GM12878 (cell line): ENCODE data around the gene AFAP1L2. TPM values are rescaled to one million over a fixed set of nuclear protein-coding genes. Genes with fewer than 3 reads are reported as not detected.

Source experiments
- ATAC-seq: fragments of 200-7000 bp; cut with Tn5 transposase; 3 replicates; pipeline ENCODE4 v1.9.1; 2020; ENCODE audit warnings: mild to moderate bottlenecking, moderate library complexity
- BruUV-seq: library from RNA; stranded (reverse); fragments of 400-500 nt; replicated peaks from 2 replicates; lab custom pipeline; 2021; lab: Mats Ljungman, UMichigan
- CTCF ChIA-PET: fragments of 300-600 bp; sonication (Branson Sonifier 250); formaldehyde crosslinking; extraction: SDS; loops from one replicate; lab custom pipeline; 2021; ENCODE audit warnings: inconsistent platforms; lab: Yijun Ruan, JAX
- POLR2A ChIA-PET: fragments of 350-600 bp; formaldehyde crosslinking; extraction: SDS; loops from one replicate; lab custom pipeline; 2021; ENCODE audit warnings: inconsistent platforms; lab: Charles Lee
- RAD21 ChIA-PET: fragments of 300-600 bp; sonication (Branson Sonifier 250); formaldehyde crosslinking; loops from one replicate; lab custom pipeline; 2023; ENCODE audit warnings: antibody characterized with exemption; ENCODE audit not compliant: unreplicated experiment; lab: Charles Lee
- SMC1A ChIA-PET: fragments of 300-600 bp; sonication (Branson Sonifier 250); formaldehyde crosslinking; loops from one replicate; lab custom pipeline; 2023; ENCODE audit not compliant: unreplicated experiment, uncharacterized antibody; lab: Charles Lee
- DNase-seq: peaks from one replicate; pipeline ENCODE4 v3.0.0-alpha.2; 2011; ENCODE audit warnings: low read depth, low spot score
- FAIRE-seq: peaks from 3 replicates; lab custom pipeline; 2011; peaks lifted over from hg19 to GRCh38; lab: Jason Lieb, UNC
- H2AFZ ChIP-seq: 2 replicates; pipeline ENCODE4 v1.6.0; 2011; ENCODE audit warnings: low read depth, low read length, control low read depth; ENCODE audit not compliant: control insufficient read depth
- H3K27ac ChIP-seq: 2 replicates; pipeline ENCODE4 v1.5.1; 2011; ENCODE audit warnings: control low read depth; ENCODE audit not compliant: control insufficient read depth, insufficient read depth
- H3K27me3 ChIP-seq, 2 experiments: replicated peaks in 1 of 2; 2 replicates each; pipeline versions ENCODE4 v1.6.0 to v1.6.1; 2011; ENCODE audit warnings: low read length in 1 of 2; ENCODE audit not compliant: control insufficient read depth in 2 of 2, insufficient read depth in 2 of 2
- H3K36me3 ChIP-seq, 2 experiments: 2 replicates each; pipeline ENCODE4 v1.5.1; 2011; ENCODE audit warnings: low read length in 1 of 2; ENCODE audit not compliant: control insufficient read depth in 2 of 2, insufficient read depth in 2 of 2
- H3K4me1 ChIP-seq: 2 replicates; pipeline ENCODE4 v1.6.1; 2011; ENCODE audit warnings: mild to moderate bottlenecking, low read length, moderate library complexity, mixed read lengths; ENCODE audit not compliant: control insufficient read depth, insufficient read depth
- H3K4me2 ChIP-seq: 2 replicates; pipeline ENCODE4 v1.6.0; 2011; ENCODE audit warnings: control low read depth; ENCODE audit not compliant: control insufficient read depth, insufficient read depth
- H3K4me3 ChIP-seq: fragments of 200-600 bp; sonication (generic); 2 replicates; pipeline ENCODE4 v1.5.1; 2016
- H3K79me2 ChIP-seq: 2 replicates; pipeline ENCODE4 v1.6.0; 2011; ENCODE audit warnings: low read length; ENCODE audit not compliant: control insufficient read depth, insufficient read depth
- H3K9ac ChIP-seq: 2 replicates; pipeline ENCODE4 v1.8.0; 2011; ENCODE audit warnings: low read length, control low read depth, mixed read lengths; ENCODE audit not compliant: control insufficient read depth, insufficient read depth
- H3K9me3 ChIP-seq: replicated peaks from 3 replicates; pipeline ENCODE4 v1.5.1; 2011; ENCODE audit warnings: mild to moderate bottlenecking, low read length; ENCODE audit not compliant: control insufficient read depth, insufficient read depth
- H4K20me1 ChIP-seq: 2 replicates; pipeline ENCODE4 v1.6.0; 2011; ENCODE audit not compliant: control insufficient read depth, insufficient read depth
- BMI1 ChIP-seq: fragments of 450-650 bp; IDR thresholded peaks from 2 replicates; pipeline ENCODE4 v1.6.1; 2016; ENCODE audit warnings: mild to moderate bottlenecking, moderate library complexity, borderline replicate concordance
- BRCA1 ChIP-seq: IDR thresholded peaks from 2 replicates; pipeline ENCODE4 v1.6.1; 2011; ENCODE audit warnings: low read depth, low read length, improper control_type of control experiment
- CHD1 ChIP-seq: IDR thresholded peaks from 2 replicates; pipeline ENCODE4 v1.6.1; 2012; ENCODE audit warnings: low read depth, low read length, improper control_type of control experiment
- KDM1A ChIP-seq: fragments of 200-600 bp; sonication (generic); IDR thresholded peaks from 2 replicates; pipeline ENCODE4 v1.6.1; 2016; ENCODE audit warnings: borderline replicate concordance
- NFYA ChIP-seq: IDR thresholded peaks from 2 replicates; pipeline ENCODE4 v1.6.1; 2011; ENCODE audit warnings: low read depth, mild to moderate bottlenecking, low read length, improper control_type of control experiment, borderline replicate concordance
- NRF1 ChIP-seq: conservative IDR thresholded peaks from 2 replicates; pipeline ENCODE4 v1.6.1; 2011; ENCODE audit warnings: mild to moderate bottlenecking, low read depth, low read length, improper control_type of control experiment
- PKNOX1 ChIP-seq: fragments of 450-650 bp; IDR thresholded peaks from 2 replicates; pipeline ENCODE4 v1.6.1; 2016; ENCODE audit warnings: mild to moderate bottlenecking
- ZNF217 ChIP-seq: fragments of 450-650 bp; IDR thresholded peaks from 2 replicates; pipeline ENCODE4 v1.6.1; 2017; ENCODE audit warnings: antibody characterized with exemption, mild to moderate bottlenecking
- ZSCAN29 ChIP-seq: fragments of 450-650 bp; IDR thresholded peaks from 2 replicates; pipeline ENCODE4 v1.6.1; 2017; ENCODE audit warnings: mild to moderate bottlenecking, moderate library complexity
- WGBS: methylation state at CpG from one replicate; pipeline ENCODE4 v1.1.6; 2016; ENCODE audit warnings: low lambda C conversion rate; ENCODE audit not compliant: insufficient replicate concordance, insufficient coverage; ENCODE audit errors: missing lambda C conversion rate; 5-methylcytosine and 5-hydroxymethylcytosine counted together
- in situ Hi-C: fragments of 300-500 bp; cut with MboI; formaldehyde crosslinking; loops from 9 replicates; pipeline ENCODE4 v1.14.3; 2018; ENCODE audit warnings: mixed read lengths
- intact Hi-C: fragments of 100-400 bp; cut with micrococcal nuclease; formaldehyde crosslinking; loops from one replicate; pipeline ENCODE4 v1.14.2; 2022; ENCODE audit not compliant: unreplicated experiment
- polyA plus RNA-seq, 11 experiments: library from polyadenylated mRNA; depleted of rRNA in 4 of 11; unstranded in 6 of 11; stranded (reverse) in 5 of 11; fragments of >200 nt; fragmentation: Nextera tagmentation in 4 of 11; fragmentation: Illumina TruSeq in 1 of 11; extraction: Ambion mirVana in 4 of 11; extraction: Trizol in 1 of 11; gene quantifications; 1 replicate in 1 of 11; 2 replicates in 10 of 11; pipeline versions ENCODE4 v1.2.1 to v1.2.3, GENCODE V29; 2011 to 2016; ENCODE audit warnings: inconsistent platforms in 2 of 11, missing spikeins in 2 of 11, low read depth in 1 of 11
- total RNA-seq, 4 experiments: library from RNA; depleted of rRNA in 3 of 4; stranded (reverse); fragments of >200 nt in 3 of 4; fragmentation: Illumina TruSeq in 1 of 4; extraction: Trizol in 1 of 4; gene quantifications; 2 replicates each; pipeline versions ENCODE4 v1.2.1 to v1.2.3, GENCODE V29; 2013 to 2021
- TF ChIP-seq, protein P1 (sequence below): IDR thresholded peaks from 2 replicates; pipeline ENCODE4 v1.6.1; 2012; ENCODE audit warnings: low read depth, low read length, improper control_type of control experiment
- TF ChIP-seq, protein P2 (sequence below): fragments of 450-650 bp; formaldehyde crosslinking; IDR thresholded peaks from 2 replicates; pipeline ENCODE4 v1.4.0; 2022; ENCODE audit warnings: mild to moderate bottlenecking, moderate library complexity

Gene AFAP1L2
- total and polyA plus RNA-seq, 10 of the 15 experiments (the other 5 are each of a cell fraction or from before 2014, with no cell fraction given): 0.03 to 4.0 (median 0.34) TPM

DNA sequence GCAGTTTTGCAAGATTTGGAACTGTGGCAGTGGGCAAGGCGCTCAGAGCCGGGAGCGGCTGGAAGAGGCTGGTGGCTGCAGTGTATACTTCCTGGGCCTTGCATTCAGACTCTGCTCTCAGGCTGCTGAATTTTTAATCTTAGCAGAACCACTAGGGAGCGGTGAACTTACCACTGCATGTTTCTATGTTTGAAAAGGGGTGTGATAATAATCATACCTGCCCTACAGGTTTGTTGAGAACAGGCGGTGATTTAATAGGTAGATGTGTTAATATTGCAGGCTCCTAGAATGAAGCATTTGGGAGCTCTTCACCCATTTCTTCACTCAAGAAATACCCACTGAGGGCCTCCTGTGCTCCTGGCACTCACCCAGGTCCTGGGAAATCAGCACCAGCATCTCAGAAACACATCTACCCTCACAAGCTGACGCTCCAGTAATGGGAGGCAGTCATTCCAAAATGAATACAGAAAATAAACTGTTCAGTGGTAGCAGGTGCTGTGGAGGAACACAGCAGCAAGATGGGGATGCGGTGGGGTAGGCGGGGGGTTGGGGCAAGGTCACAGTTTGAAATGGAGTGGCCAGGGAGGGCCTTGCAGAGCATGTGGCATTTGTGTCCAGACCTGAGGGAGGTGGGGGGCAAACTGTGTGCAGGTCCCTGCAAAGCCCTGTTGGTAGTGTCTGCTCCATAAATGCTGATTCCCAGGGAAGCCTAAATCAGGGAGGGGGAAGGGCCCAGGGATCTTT is 124.2 kb downstream of the AFAP1L2 start:
- RAD21 ChIA-PET: interaction anchor here (0.6 kb wide), 1 partner anchor 13 kb away, joined by 3 read pairs; no protein-coding TSS in a partner anchor
- H3K4me2 ChIP-seq: no peak overlapping the region
- H4K20me1 ChIP-seq: no peaks in the 10 kb centered on the region
- TF ChIP-seq PKNOX1: no peak
- no peak for TF ChIP-seq CHD1
- TF ChIP-seq, all 136 proteins: peak for 0
- no peaks in the 10 kb centered on the region for H3K9me3 ChIP-seq
- DNase-seq: no peak
- intact Hi-C loops (no loop called here), in situ Hi-C loops (no loop called here)
- H3K9ac ChIP-seq: no peak overlapping the region
- ChIA-PET SMC1A (no interaction called here), POLR2A (no interaction called here), CTCF (interaction anchor here (2.2 kb wide), 1 partner anchor 24 kb away, joined by 5 read pairs; no protein-coding TSS in a partner anchor)
- H3K4me3 ChIP-seq: no peak overlapping the region
- no peak for FAIRE-seq
- no TSS peak for BruUV-seq
- H3K4me1 ChIP-seq: no peaks in the 10 kb centered on the region
- no peaks in the 10 kb centered on the region for H3K79me2 ChIP-seq
- WGBS: 59% methylated on average over 8 of the region's 8 CpGs
- no peak overlapping the region for H3K27ac ChIP-seq
- H3K36me3 ChIP-seq: no peaks in the 10 kb centered on the region
- no peak overlapping the region for H2AFZ ChIP-seq
- H3K27me3 ChIP-seq: 0 out of 4 replicates have a peak, but pooled peaks cover 0 to 2% of the 10 kb centered on the region in 2 experiments
- ATAC-seq: no peak

GRCh38 chr10:114279289-114279688 is 125.0 kb downstream of the AFAP1L2 start:
- in situ Hi-C loops (no loop called here), intact Hi-C loops (no loop called here)
- no peak overlapping the region for H2AFZ ChIP-seq
- DNase-seq (no peak), FAIRE-seq (no peak), ATAC-seq (no peak)
- H3K4me2 ChIP-seq: no peak overlapping the region
- BruUV-seq: no TSS peak
- H3K79me2 ChIP-seq: no peaks in the 10 kb centered on the region
- RAD21 ChIA-PET: no interaction called here
- 0% methylated on average over 2 of the region's 4 CpGs for WGBS
- H4K20me1 ChIP-seq: no peaks in the 10 kb centered on the region
- H3K27ac ChIP-seq: no peak overlapping the region
- H3K4me1 ChIP-seq: no peaks in the 10 kb centered on the region
- SMC1A ChIA-PET: no interaction called here
- H3K36me3 ChIP-seq: no peaks in the 10 kb centered on the region
- no peak overlapping the region for H3K4me3 ChIP-seq
- 0 out of 4 replicates have a peak, but pooled peaks cover 0 to 2% of the 10 kb centered on the region in 2 experiments for H3K27me3 ChIP-seq
- no peak overlapping the region for H3K9ac ChIP-seq
- POLR2A ChIA-PET: no interaction called here
- CTCF ChIA-PET: no interaction called here
- H3K9me3 ChIP-seq: no peaks in the 10 kb centered on the region
- TF ChIP-seq, protein P1, sequence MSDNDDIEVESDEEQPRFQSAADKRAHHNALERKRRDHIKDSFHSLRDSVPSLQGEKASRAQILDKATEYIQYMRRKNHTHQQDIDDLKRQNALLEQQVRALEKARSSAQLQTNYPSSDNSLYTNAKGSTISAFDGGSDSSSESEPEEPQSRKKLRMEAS: no peak
- TF ChIP-seq, protein P2, sequence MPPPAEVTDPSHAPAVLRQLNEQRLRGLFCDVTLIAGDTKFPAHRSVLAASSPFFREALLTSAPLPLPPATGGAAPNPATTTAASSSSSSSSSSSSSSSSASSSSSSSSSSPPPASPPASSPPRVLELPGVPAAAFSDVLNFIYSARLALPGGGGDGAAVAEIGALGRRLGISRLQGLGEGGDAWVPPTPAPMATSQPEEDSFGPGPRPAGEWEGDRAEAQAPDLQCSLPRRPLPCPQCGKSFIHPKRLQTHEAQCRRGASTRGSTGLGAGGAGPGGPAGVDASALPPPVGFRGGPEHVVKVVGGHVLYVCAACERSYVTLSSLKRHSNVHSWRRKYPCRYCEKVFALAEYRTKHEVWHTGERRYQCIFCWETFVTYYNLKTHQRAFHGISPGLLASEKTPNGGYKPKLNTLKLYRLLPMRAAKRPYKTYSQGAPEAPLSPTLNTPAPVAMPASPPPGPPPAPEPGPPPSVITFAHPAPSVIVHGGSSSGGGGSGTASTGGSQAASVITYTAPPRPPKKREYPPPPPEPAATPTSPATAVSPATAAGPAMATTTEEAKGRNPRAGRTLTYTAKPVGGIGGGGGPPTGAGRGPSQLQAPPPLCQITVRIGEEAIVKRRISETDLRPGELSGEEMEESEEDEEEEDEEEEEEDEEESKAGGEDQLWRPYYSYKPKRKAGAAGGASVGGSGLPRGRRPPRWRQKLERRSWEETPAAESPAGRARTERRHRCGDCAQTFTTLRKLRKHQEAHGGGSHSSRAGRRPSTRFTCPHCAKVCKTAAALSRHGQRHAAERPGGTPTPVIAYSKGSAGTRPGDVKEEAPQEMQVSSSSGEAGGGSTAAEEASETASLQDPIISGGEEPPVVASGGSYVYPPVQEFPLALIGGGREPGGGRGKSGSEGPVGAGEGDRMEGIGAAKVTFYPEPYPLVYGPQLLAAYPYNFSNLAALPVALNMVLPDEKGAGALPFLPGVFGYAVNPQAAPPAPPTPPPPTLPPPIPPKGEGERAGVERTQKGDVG (CRISPR knock-in tag): no peak
- TF ChIP-seq KDM1A (no peak), NRF1 (no peak), ZSCAN29 (no peak), BRCA1 (no peak), NFYA (no peak), BMI1 (no peak), ZNF217 (no peak)
